ENCODE measurements around the gene PPP1R1B.

The PPP1R1B gene

DNA sequence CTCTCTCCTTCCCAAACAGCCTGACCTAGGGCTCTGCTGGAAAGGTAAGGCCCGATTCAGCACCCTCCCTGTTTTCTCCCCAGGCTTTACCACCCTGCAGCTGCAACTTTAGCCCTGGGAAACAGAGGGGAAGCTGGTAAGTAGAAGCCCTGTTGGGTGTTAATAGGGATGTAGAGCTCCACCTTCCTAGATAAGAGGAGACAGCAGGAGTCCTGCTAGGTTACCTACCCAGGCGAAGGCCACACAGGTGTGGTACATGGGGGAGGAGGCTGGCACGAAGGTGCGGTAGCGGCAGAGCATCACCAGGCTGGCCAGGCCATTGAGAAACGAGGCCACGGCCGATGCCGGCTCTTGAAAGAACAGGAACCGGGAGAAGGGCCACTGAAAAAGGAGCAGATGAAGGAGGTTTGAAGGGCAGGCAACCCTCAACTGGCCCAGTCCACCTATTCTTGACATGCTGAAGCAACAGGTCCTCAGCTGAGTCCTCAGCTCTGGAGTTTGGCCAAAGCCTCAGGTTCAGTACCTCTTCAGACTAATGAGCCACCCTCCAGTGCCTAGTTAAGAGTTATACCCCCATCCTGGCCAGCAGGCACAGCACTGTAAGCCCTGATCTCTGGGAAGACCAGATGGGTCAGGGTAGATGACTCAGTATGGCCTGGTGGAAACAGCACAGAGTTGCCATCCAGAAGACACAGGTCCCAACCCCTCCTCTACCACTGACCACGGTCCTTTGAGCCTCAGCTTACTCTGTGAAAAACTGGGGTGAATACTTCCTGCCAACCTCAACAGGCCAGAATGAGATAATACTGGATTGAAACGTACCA, 57.8 kb downstream of the PPP1R1B start:
- peaks cover 35% of the 10 kb centered on the region for H3K4me1 ChIP-seq (ENCODE audit: insufficient read depth, low read length, poor library complexity, severe bottlenecking)

More for the DNA sequence above, 57.8 kb downstream of the PPP1R1B start:
- Histone ChIP-seq H3K9me2 (replicated peaks; ENCODE audit: low read depth, low read length) (no peaks in the 10 kb centered on the region), H3K9me3 (ENCODE audit: insufficient read depth, low read depth, low read length) (no peaks in the 10 kb centered on the region), H3K4me2 (ENCODE audit: low read depth, low read length, poor library complexity, severe bottlenecking) (no peak overlapping the region), H3F3A (ENCODE audit: low read depth) (peaks cover 5% of the 10 kb centered on the region; the same call in 1 of the 2 replicates), H3K9ac (ENCODE audit: low read depth, low read length, poor library complexity, severe bottlenecking) (no peak overlapping the region), H3K36me3 (ENCODE audit: insufficient read depth, low read length) (no peaks in the 10 kb centered on the region), H2AFZ (ENCODE audit: low read length) (no peak overlapping the region), H3K4me3 (ENCODE audit: low read length, poor library complexity, severe bottlenecking) (no peak overlapping the region), H3K79me2 (ENCODE audit: insufficient read depth, low read length) (no peaks in the 10 kb centered on the region), H4K20me1 (ENCODE audit: insufficient read depth, low read length, poor library complexity, severe bottlenecking) (no peaks in the 10 kb centered on the region), H3K27me3 (ENCODE audit: insufficient read depth, low read length, poor library complexity, severe bottlenecking) (no peaks in the 10 kb centered on the region)
- no peak for TF ChIP-seq EZH2phosphoT487 (IDR thresholded peaks at IDR 0.05; ENCODE audit: borderline replicate concordance)
- TF ChIP-seq, protein P1, sequence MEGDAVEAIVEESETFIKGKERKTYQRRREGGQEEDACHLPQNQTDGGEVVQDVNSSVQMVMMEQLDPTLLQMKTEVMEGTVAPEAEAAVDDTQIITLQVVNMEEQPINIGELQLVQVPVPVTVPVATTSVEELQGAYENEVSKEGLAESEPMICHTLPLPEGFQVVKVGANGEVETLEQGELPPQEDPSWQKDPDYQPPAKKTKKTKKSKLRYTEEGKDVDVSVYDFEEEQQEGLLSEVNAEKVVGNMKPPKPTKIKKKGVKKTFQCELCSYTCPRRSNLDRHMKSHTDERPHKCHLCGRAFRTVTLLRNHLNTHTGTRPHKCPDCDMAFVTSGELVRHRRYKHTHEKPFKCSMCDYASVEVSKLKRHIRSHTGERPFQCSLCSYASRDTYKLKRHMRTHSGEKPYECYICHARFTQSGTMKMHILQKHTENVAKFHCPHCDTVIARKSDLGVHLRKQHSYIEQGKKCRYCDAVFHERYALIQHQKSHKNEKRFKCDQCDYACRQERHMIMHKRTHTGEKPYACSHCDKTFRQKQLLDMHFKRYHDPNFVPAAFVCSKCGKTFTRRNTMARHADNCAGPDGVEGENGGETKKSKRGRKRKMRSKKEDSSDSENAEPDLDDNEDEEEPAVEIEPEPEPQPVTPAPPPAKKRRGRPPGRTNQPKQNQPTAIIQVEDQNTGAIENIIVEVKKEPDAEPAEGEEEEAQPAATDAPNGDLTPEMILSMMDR (conservative IDR thresholded peaks at IDR 0.05; ENCODE audit: low read length): no peak

Measured in Loucy (cell line).